HCT116 (cell line): ENCODE results near the gene NRROS. TPM values are rescaled to one million over a fixed set of nuclear protein-coding genes. Genes with fewer than 3 reads are reported as not detected.
A peak's percentile ranks its signal among the peaks of the same experiment; 100 is the strongest.

Experiments
- ATAC-seq: fragments of 200-7000 bp; cut with Tn5 transposase; 2 replicates; pipeline ENCODE4 v1.9.1; 2020; ENCODE audit warnings: mild to moderate bottlenecking, moderate library complexity
- BruUV-seq: library from RNA; stranded (reverse); fragments of 400-500 nt; replicated peaks from 2 replicates; lab custom pipeline; 2021; lab: Mats Ljungman, UMichigan
- CTCF ChIA-PET: fragments of 300-600 bp; sonication (Branson Sonifier 250); formaldehyde crosslinking; loops from one replicate; lab custom pipeline; 2021; ENCODE audit warnings: antibody characterized with exemption; lab: Charles Lee
- POLR2A ChIA-PET: fragments of 300-600, 350-600 bp; sonication (Branson Sonifier 250); formaldehyde crosslinking; loops from one replicate; lab custom pipeline; 2021; ENCODE audit warnings: antibody characterized with exemption; lab: Charles Lee
- RAD21 ChIA-PET, 2 experiments: fragments of 300-600 bp; sonication (Branson Sonifier 250); formaldehyde crosslinking; loops; one replicate each; lab custom pipeline; 2023; ENCODE audit warnings: low total read pairs in 2 of 2; ENCODE audit not compliant: uncharacterized antibody in 2 of 2, unreplicated experiment in 2 of 2, low non-redundant PET in 1 of 2; lab: Charles Lee
- DNase-seq: peaks from one replicate; pipeline ENCODE4 v3.0.0-alpha.2; 2010; ENCODE audit warnings: low read depth, low spot score
- H2AFZ ChIP-seq: fragments of 200-600 bp; shearing (Covaris generic), sonication (generic); 2 replicates; pipeline ENCODE4 v1.6.1; 2017; ENCODE audit warnings: low read depth, mixed run types, mixed read lengths, antibody characterized with exemption, low read length; ENCODE audit not compliant: poor library complexity, severe bottlenecking
- H3K27ac ChIP-seq: 2 replicates; pipeline ENCODE4 v1.5.1; 2012; ENCODE audit warnings: low read depth, low read length
- H3K27me3 ChIP-seq: fragments of 200-600 bp; sonication (generic); 2 replicates; pipeline ENCODE4 v1.6.1; 2016; ENCODE audit warnings: mixed run types, low read length, mixed read lengths; ENCODE audit not compliant: insufficient read depth
- H3K36me3 ChIP-seq, 2 experiments: fragments of 200-500 bp in 1 of 2; fragments of 200-600 bp in 1 of 2; sonication (Bioruptor generic) in 1 of 2; sonication (generic) in 1 of 2; 2 replicates each; pipeline versions ENCODE4 v1.5.1 to v1.6.1; 2014 to 2016; ENCODE audit warnings: low read length in 2 of 2, inconsistent platforms in 1 of 2, mixed read lengths in 1 of 2, mixed run types in 1 of 2; ENCODE audit not compliant: insufficient read depth in 2 of 2, control insufficient read depth in 1 of 2
- H3K4me1 ChIP-seq, 2 experiments: fragments of 200-600 bp in 1 of 2; sonication (generic) in 1 of 2; 2 replicates each; pipeline versions ENCODE4 v1.5.1 to v1.6.1; 2012 to 2017; ENCODE audit warnings: low read length in 2 of 2, inconsistent platforms in 1 of 2, mild to moderate bottlenecking in 1 of 2, mixed read lengths in 1 of 2, mixed run types in 1 of 2, moderate library complexity in 1 of 2; ENCODE audit not compliant: insufficient read depth in 2 of 2, control insufficient read depth in 1 of 2
- H3K4me2 ChIP-seq: fragments of 200-600 bp; sonication (generic); 2 replicates; pipeline ENCODE4 v1.6.1; 2017; ENCODE audit warnings: mixed run types, low read length, mixed read lengths
- H3K4me3 ChIP-seq, 2 experiments: fragments of 200-600 bp in 1 of 2; sonication (generic) in 1 of 2; replicated peaks in 1 of 2; 2 replicates each; pipeline ENCODE4 v1.5.1; 2011 to 2016; ENCODE audit warnings: low read length in 2 of 2, control low read depth in 1 of 2, low read depth in 1 of 2, mild to moderate bottlenecking in 1 of 2, mixed read lengths in 1 of 2, mixed run types in 1 of 2
- H3K79me2 ChIP-seq: fragments of 200-600 bp; sonication (generic); 2 replicates; pipeline ENCODE4 v1.6.1; 2017; ENCODE audit warnings: mild to moderate bottlenecking, mixed run types, low read length, moderate library complexity, mixed read lengths; ENCODE audit not compliant: insufficient read depth
- H3K9ac ChIP-seq: fragments of 200-600 bp; sonication (generic); 2 replicates; pipeline ENCODE4 v1.6.1; 2016; ENCODE audit warnings: low read length, mixed read lengths
- H3K9me2 ChIP-seq: fragments of 200-600 bp; sonication (generic), shearing (Covaris generic); 2 replicates; pipeline ENCODE4 v1.6.1; 2017; ENCODE audit warnings: mixed run types, mild to moderate bottlenecking, moderate library complexity; ENCODE audit not compliant: insufficient read depth
- H3K9me3 ChIP-seq, 2 experiments: fragments of 200-500 bp in 1 of 2; fragments of 200-600 bp in 1 of 2; sonication (Bioruptor generic) in 1 of 2; sonication (generic) in 1 of 2; 2 replicates each; pipeline ENCODE4 v1.6.1; 2014 to 2017; ENCODE audit warnings: low read length in 2 of 2, mixed read lengths in 2 of 2, inconsistent platforms in 1 of 2, low read depth in 1 of 2, mild to moderate bottlenecking in 1 of 2, mixed run types in 1 of 2, moderate library complexity in 1 of 2; ENCODE audit not compliant: control insufficient read depth in 1 of 2, insufficient read depth in 1 of 2
- H4K20me1 ChIP-seq: fragments of 200-600 bp; sonication (generic), shearing (Covaris generic); 2 replicates; pipeline ENCODE4 v1.6.1; 2017; ENCODE audit warnings: mixed run types, mild to moderate bottlenecking, moderate library complexity; ENCODE audit not compliant: insufficient read depth
- CBX3 ChIP-seq: IDR thresholded peaks from 2 replicates; pipeline ENCODE4 v1.6.1; 2012; ENCODE audit warnings: low read depth
- CEBPB ChIP-seq: IDR thresholded peaks from 2 replicates; pipeline ENCODE4 v1.6.1; 2012; ENCODE audit warnings: low read depth
- EGR1 ChIP-seq: IDR thresholded peaks from 2 replicates; pipeline ENCODE4 v1.6.1; 2012; ENCODE audit warnings: low read depth
- ELF1 ChIP-seq: IDR thresholded peaks from 2 replicates; pipeline ENCODE4 v1.6.1; 2012; ENCODE audit warnings: low read depth, borderline replicate concordance
- EZH2 ChIP-seq: fragments of 200-600 bp; sonication (generic); IDR thresholded peaks from 2 replicates; pipeline ENCODE4 v1.6.1; 2017; ENCODE audit warnings: antibody characterized with exemption, mixed run types
- FOSL1 ChIP-seq: IDR thresholded peaks from 2 replicates; pipeline ENCODE4 v1.6.1; 2012; ENCODE audit warnings: low read depth
- JUND ChIP-seq: IDR thresholded peaks from 2 replicates; pipeline ENCODE4 v1.6.1; 2012
- MAX ChIP-seq: IDR thresholded peaks from 2 replicates; pipeline ENCODE4 v1.6.1; 2012
- RAD21 ChIP-seq: IDR thresholded peaks from 2 replicates; pipeline ENCODE4 v1.6.1; 2012; ENCODE audit warnings: low read depth, mild to moderate bottlenecking
- SP1 ChIP-seq: IDR thresholded peaks from 2 replicates; pipeline ENCODE4 v1.6.1; 2012; ENCODE audit warnings: low read depth
- YY1 ChIP-seq: IDR thresholded peaks from 2 replicates; pipeline ENCODE4 v1.6.1; 2011; ENCODE audit warnings: low read length, low read depth, moderate library complexity, mild to moderate bottlenecking; ENCODE audit not compliant: insufficient replicate concordance; ENCODE audit errors: extremely low read depth
- ZBTB33 ChIP-seq: IDR thresholded peaks from 2 replicates; pipeline ENCODE4 v1.6.1; 2011; ENCODE audit warnings: mild to moderate bottlenecking, low read length, moderate library complexity; ENCODE audit not compliant: insufficient replicate concordance; ENCODE audit errors: extremely low read depth
- ZNF274 ChIP-seq: fragments of 200-500 bp; sonication (Bioruptor generic); IDR thresholded peaks from 2 replicates; pipeline ENCODE4 v1.6.1; 2014; ENCODE audit warnings: mild to moderate bottlenecking, low read depth, low read length, inconsistent platforms
- intact Hi-C: fragments of 100-400 bp; cut with micrococcal nuclease; formaldehyde crosslinking; loops from 2 replicates; pipeline ENCODE4 v1.10.0; 2022
- total RNA-seq: library from RNA; stranded (reverse); gene quantifications from one replicate; pipeline ENCODE4 v1.2.1, GENCODE V29; 2021; ENCODE audit not compliant: unreplicated experiment
- TF ChIP-seq, protein P1 (sequence below), 3 experiments: fragments of 200-600 bp in 1 of 3; sonication (generic) in 1 of 3; IDR thresholded peaks in 2 of 3; conservative IDR thresholded peaks in 1 of 3; 2 replicates each; pipeline ENCODE4 v1.5.1; 2012 to 2017; ENCODE audit warnings: low read depth in 2 of 3, low read length in 2 of 3, antibody characterized with exemption in 1 of 3, borderline replicate concordance in 1 of 3, control low read depth in 1 of 3, mild to moderate bottlenecking in 1 of 3, mixed read lengths in 1 of 3, mixed run types in 1 of 3, moderate library complexity in 1 of 3; ENCODE audit not compliant: insufficient read depth in 1 of 3

Gene NRROS
- total RNA-seq, 1 experiment from 2014 or later: 0.12 TPM

DNA sequence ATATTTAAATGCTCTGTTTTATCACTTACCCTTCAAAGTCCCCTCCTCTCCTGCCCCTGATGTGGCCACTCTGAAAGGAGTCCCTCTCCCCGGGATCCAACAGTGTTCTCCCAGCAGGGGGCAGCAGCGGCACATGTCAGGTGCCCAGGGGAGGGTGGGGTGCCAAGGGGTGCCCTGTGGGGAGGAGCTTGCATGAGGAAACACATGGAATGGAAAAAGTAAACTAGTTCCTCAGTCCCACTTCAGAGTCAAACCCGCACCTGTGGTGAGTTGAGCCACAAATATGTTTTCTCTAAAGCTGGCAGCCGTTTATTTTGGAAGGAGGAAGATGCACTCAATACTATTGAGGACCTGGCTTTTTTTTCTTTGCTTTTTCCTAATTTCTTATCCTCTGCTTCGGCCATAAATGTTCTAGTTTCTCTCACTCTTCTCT lies 30.1 kb upstream of the NRROS start:
- TF ChIP-seq EZH2 (no peak), FOSL1 (no peak), EGR1 (no peak), MAX (peak; percentile 59), SP1 (0 out of 2 replicates have a peak, but pooled peaks have one; percentile 31), ZBTB33 (no peak), RAD21 (peak; percentile 98), YY1 (peak; percentile 48), JUND (no peak), ELF1 (no peak), CEBPB (no peak), CBX3 (0 out of 2 replicates have a peak, but pooled peaks have one; percentile 10), ZNF274 (no peak)
- TF ChIP-seq, protein P1, sequence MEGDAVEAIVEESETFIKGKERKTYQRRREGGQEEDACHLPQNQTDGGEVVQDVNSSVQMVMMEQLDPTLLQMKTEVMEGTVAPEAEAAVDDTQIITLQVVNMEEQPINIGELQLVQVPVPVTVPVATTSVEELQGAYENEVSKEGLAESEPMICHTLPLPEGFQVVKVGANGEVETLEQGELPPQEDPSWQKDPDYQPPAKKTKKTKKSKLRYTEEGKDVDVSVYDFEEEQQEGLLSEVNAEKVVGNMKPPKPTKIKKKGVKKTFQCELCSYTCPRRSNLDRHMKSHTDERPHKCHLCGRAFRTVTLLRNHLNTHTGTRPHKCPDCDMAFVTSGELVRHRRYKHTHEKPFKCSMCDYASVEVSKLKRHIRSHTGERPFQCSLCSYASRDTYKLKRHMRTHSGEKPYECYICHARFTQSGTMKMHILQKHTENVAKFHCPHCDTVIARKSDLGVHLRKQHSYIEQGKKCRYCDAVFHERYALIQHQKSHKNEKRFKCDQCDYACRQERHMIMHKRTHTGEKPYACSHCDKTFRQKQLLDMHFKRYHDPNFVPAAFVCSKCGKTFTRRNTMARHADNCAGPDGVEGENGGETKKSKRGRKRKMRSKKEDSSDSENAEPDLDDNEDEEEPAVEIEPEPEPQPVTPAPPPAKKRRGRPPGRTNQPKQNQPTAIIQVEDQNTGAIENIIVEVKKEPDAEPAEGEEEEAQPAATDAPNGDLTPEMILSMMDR (IDR thresholded peaks at IDR 0.05 in 2 of 3, conservative IDR thresholded peaks at IDR 0.05 in 1 of 3; ENCODE audit: borderline replicate concordance in 1 of 3, insufficient read depth in 1 of 3, low read depth in 2 of 3, low read length in 2 of 3): peak; percentile 85 to 97 (median 95)
- TF ChIP-seq, all 23 proteins: peak for 6
- Histone ChIP-seq H2AFZ (peak overlapping the region; percentile 96), H3K36me3 (no peaks in the 10 kb centered on the region), H4K20me1 (no peaks in the 10 kb centered on the region), H3K9me2 (no peaks in the 10 kb centered on the region), H3K79me2 (no peaks in the 10 kb centered on the region), H3K27ac (no peak overlapping the region), H3K4me2 (peak overlapping the region; percentile 49; the same call in 1 of the 2 replicates), H3K4me1 (peaks cover 22 to 41% of the 10 kb centered on the region in 2 experiments; a peak in 3 of 4 replicates), H3K9me3 (no peaks in the 10 kb centered on the region), H3K27me3 (no peaks in the 10 kb centered on the region), H3K4me3 (no peak overlapping the region), H3K9ac (0 out of 2 replicates have a peak overlapping the region, but pooled peaks have one; percentile 7)
- no TSS peak for BruUV-seq
- ChIA-PET CTCF (interaction anchor here (0.6 to 4.8 kb wide), 18 partner anchors 8 to 361 kb away, joined by 3 to 62 read pairs (median 4); no protein-coding TSS in a partner anchor), POLR2A (interaction anchor here (0.6 to 1.3 kb wide), 2 partner anchors 76 to 81 kb away, joined by 3 to 6 read pairs; no protein-coding TSS in a partner anchor), RAD21 (interaction anchor here (0.7 to 1.6 kb wide), 7 partner anchors 76 to 360 kb away, joined by 3 to 14 read pairs (median 3); partner anchors contain the start of gene NCBP2 (in 1 of the 2))
- peak; percentile 78 for DNase-seq
- intact Hi-C loops: loop anchor here (1.0 to 10.0 kb wide), 3 partner anchors 76 to 575 kb away; no protein-coding TSS in a partner anchor
- ATAC-seq: peak; percentile 96
